ENCODE data around the gene PIK3R5. TPM values are rescaled to one million over a fixed set of nuclear protein-coding genes. Genes with fewer than 3 reads are reported as not detected.

The PIK3R5 gene
- total RNA-seq, 1 donor from 2014 or later, result 44.0 TPM

DNA sequence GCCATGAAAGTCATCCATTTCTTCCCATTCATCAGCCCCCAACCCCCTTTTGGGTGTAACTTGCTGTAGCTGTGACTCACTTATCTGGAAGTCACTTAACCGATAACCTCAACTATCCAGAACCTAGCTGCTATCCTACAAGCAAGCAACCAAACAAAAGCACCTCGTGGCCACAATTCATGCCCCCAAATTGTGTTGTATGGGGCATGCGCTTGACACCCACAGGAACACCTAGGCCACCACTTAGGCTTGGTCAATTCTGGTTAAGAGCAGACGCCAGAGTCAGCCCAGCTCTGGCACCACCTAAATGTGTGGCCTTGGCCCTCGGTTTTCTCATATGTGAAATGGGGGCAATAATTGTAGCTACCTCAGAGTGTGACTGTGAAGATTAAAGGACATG lies 3.7 kb downstream of the PIK3R5 start:
- Histone ChIP-seq H3K27me3 (ENCODE audit: low read depth) (peaks cover 23% of the 10 kb centered on the region), H3K4me1 (peaks cover 11% of the 10 kb centered on the region), H3K9me3 (no peaks in the 10 kb centered on the region), H3K4me3 (no peak overlapping the region), H3K27ac (no peak overlapping the region), H3K36me3 (no peaks in the 10 kb centered on the region)
- TF ChIP-seq, protein P1, sequence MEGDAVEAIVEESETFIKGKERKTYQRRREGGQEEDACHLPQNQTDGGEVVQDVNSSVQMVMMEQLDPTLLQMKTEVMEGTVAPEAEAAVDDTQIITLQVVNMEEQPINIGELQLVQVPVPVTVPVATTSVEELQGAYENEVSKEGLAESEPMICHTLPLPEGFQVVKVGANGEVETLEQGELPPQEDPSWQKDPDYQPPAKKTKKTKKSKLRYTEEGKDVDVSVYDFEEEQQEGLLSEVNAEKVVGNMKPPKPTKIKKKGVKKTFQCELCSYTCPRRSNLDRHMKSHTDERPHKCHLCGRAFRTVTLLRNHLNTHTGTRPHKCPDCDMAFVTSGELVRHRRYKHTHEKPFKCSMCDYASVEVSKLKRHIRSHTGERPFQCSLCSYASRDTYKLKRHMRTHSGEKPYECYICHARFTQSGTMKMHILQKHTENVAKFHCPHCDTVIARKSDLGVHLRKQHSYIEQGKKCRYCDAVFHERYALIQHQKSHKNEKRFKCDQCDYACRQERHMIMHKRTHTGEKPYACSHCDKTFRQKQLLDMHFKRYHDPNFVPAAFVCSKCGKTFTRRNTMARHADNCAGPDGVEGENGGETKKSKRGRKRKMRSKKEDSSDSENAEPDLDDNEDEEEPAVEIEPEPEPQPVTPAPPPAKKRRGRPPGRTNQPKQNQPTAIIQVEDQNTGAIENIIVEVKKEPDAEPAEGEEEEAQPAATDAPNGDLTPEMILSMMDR (IDR thresholded peaks at IDR 0.05), result no peak
- ATAC-seq, result no peak
- intact Hi-C loops (cut with DNase I), result no loop called here
- no peak for DNase-seq

DNA sequence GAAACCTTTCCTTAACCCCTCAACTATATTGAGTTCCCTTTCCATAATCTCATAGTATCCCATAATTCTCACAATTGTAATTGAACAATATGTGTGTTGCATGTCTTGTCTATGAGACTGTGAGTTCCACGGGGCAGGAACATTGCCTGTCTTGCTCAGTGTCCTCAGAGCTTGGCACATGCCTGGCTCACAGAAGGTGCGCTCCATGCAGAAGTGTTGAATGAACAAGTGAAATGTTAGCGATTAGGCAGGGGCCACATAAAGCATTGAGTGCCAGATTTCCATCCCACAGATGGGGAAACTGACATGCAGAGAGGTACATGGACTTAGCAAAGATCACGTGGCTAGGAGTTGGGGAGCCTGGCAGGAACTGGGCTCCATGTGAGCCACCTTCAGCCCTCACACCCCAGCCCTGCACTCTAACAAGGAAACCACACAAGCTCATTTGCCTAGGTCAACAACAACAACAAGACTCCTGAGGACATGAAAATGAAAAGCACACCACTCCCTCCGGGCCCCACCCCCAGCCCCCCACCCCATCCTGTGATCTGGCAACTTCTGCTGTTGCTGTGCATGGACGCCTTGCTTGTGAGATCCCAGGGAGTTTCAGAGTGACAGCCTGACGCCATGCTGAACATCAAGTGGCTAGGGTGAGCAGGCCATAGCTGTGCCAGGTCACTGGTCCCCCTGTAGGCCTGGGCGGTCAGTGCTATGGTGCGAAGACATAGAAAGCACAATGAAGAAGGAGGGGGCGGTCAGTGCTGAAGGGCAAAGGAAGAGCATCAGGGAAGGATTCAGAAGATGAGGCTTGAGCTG lies 5.0 kb downstream of the PIK3R5 start:
- intact Hi-C loops (cut with DNase I), result no loop called here
- TF ChIP-seq, protein P1 (IDR thresholded peaks at IDR 0.05), result no peak
- Histone ChIP-seq H3K4me3 (no peak overlapping the region), H3K9me3 (no peaks in the 10 kb centered on the region), H3K36me3 (no peaks in the 10 kb centered on the region), H3K27ac (no peak overlapping the region), H3K27me3 (ENCODE audit: low read depth) (peaks cover 13% of the 10 kb centered on the region), H3K4me1 (peaks cover 19% of the 10 kb centered on the region)
- ATAC-seq (no peak), DNase-seq (no peak)

DNA sequence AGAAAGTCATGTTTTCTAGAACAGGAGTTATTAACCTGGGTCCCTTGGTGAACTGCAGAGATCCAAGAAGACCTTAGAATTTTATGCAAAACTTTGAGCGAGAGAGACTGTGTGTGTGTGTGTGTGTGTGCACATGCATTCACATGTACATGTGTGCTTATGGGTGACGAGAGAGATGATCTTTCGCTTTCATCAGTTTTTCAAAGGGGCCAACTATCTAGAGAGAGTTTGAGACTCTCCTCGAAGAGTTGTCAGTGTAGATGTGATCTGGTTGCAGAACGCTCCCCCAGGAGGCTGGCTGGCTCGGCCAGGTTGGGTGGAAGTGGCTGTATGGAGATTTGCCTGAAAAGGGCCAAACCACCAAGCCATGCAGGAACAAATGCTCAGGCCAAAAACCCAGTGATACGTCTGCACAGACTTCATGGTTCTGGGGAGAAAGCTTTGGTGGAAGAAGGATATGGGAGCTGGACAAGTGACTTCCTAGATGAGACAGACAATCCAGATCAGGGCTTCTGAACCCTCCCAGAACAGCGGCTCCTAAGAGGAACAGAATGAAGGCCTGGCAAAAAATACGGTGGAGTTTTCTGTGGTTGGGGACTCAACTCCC lies 6.1 kb downstream of the PIK3R5 start:
- Histone ChIP-seq H3K36me3 (no peaks in the 10 kb centered on the region), H3K4me1 (peaks cover 27% of the 10 kb centered on the region), H3K27me3 (ENCODE audit: low read depth) (peaks cover 6% of the 10 kb centered on the region), H3K4me3 (no peak overlapping the region), H3K27ac (no peak overlapping the region), H3K9me3 (no peaks in the 10 kb centered on the region)
- ATAC-seq (no peak), DNase-seq (no peak)
- TF ChIP-seq, protein P1 (IDR thresholded peaks at IDR 0.05), result no peak
- intact Hi-C loops (cut with DNase I), result no loop called here

DNA sequence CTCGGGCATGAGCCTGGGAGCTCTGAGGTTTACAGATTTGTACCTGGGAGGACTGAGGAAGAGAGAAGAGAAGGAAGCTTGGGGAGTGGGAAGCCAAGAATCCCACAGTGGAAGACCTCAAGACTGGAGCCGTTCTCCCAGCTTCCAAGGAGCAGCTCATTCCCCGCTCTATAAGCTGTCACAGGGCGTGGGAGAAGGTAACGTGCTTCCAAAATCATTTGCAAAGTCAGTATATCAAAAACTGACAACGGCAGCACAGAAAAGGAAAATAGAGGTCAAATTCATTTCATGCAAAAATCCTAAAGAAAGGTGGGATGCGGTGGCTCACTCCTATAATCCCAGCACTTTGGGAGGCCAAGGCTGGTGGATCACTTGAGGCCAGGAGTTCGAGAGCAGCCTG lies 7.8 kb downstream of the PIK3R5 start:
- Histone ChIP-seq H3K36me3 (no peaks in the 10 kb centered on the region), H3K27me3 (ENCODE audit: low read depth) (no peaks in the 10 kb centered on the region), H3K27ac (no peak overlapping the region), H3K4me1 (peaks cover 42% of the 10 kb centered on the region), H3K9me3 (no peaks in the 10 kb centered on the region), H3K4me3 (no peak overlapping the region)
- TF ChIP-seq, protein P1 (IDR thresholded peaks at IDR 0.05), result no peak
- intact Hi-C loops (cut with DNase I), result no loop called here
- ATAC-seq, result no peak
- DNase-seq, result no peak

DNA sequence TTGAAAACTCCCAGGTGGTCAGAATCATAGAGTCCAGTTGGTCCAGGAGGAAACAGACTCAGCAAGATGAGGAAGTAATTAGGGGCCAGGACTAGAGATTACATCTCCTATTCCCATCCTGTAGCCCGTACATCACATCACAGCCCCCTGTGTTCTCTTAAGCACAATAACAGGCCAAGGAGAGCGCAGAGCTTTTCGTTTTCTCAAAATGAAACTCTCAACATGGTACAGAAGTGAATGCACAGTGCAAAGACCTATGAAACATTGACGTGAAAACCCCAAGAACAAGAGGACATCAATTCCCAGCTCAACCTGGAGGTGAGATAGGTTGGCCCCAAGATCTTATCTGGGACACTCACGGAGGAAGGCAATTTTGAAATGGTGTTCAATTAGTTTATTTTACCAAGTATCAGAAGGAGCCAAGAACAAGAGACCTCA lies 9.0 kb downstream of the PIK3R5 start:
- TF ChIP-seq, protein P1 (IDR thresholded peaks at IDR 0.05), result no peak
- ATAC-seq (no peak), DNase-seq (no peak)
- H3K4me1 ChIP-seq, result peaks cover 43% of the 10 kb centered on the region
- no peaks in the 10 kb centered on the region for H3K27me3 ChIP-seq (ENCODE audit: low read depth)
- H3K4me3 ChIP-seq, result no peak overlapping the region
- no peak overlapping the region for H3K27ac ChIP-seq
- no peaks in the 10 kb centered on the region for H3K9me3 ChIP-seq
- H3K36me3 ChIP-seq, result no peaks in the 10 kb centered on the region
- intact Hi-C loops (cut with DNase I), result no loop called here
